GM18502 (cell line): Measurements from ENCODE around the gene PRKAR1B.

Experiments used
- ATAC-seq: cut with Tn5 transposase; IDR thresholded peaks from one replicate; pipeline ENCODE4 v1.9.1; 2021; ENCODE audit warnings: mild to moderate bottlenecking; ENCODE audit not compliant: unreplicated experiment, poor library complexity

PRKAR1B gene

DNA sequence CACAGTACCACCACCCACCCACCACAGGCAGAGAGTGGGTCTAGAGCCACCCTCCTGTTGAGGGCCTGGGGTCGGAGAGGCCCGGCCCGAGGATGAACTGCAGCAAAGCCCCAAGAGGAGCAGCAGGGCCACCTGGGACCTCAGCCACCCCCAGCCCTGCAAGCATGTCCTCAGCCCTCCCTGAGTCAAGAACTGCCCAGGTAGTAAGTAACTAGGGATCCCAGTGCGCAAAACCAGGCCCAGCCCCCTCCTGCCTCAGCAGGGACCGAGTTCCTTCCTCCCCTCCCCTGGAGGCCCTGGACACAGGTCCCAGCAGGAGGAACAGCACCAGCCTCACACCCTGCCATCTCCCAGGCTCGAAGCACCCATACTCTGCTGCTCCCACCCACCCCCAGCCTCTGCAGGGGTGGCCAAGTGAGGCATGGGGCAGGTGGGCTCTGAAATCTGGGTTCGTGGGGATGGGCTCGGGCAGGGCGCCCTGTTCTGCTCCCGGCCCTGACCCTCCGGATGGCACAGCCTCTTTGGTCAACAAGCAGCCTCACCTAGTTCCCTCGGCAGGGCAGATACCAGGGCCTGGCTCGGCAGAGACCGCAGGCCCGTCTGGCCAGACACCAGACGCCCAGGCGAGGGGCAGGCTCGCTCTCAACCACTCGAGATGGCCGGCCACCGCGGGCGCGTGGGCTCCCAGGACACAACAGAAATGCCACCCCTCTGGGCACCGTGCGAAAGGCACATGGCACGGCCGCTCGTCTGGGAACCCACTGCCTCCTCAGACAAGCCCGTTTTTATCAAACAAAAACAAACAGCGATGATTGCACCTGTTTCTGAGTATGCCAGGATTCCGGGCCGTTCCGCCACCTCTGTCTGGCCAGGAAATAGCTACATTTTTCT is 222.6 kb downstream of the PRKAR1B start:
- no peak for ATAC-seq

DNA sequence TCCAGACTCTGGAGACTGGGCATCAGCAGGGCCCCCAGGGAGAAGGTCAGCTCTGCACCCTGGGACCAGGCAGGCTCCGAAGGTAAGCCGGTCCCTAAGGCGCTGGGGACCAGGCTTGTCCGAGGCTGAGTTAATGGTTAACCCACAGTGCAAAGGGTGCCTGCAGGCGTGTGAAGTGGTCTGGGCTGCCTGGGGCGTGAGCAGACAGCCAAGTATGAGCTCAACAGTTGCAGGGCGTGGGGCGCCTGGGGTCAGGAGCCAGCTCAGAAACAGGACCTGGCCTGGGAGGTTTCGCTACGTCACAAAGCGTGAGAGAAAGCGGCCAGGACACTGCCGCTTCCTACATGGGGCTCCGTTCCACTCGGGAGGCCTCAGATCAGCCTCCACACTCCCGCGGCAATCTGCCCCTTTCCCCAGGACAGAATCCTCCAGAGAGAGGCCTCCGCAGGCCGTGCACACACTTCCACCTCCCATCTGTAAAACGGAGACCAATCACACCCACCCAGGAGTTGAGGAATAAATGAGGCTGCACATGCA is 223.4 kb downstream of the PRKAR1B start:
- no peak for ATAC-seq

DNA sequence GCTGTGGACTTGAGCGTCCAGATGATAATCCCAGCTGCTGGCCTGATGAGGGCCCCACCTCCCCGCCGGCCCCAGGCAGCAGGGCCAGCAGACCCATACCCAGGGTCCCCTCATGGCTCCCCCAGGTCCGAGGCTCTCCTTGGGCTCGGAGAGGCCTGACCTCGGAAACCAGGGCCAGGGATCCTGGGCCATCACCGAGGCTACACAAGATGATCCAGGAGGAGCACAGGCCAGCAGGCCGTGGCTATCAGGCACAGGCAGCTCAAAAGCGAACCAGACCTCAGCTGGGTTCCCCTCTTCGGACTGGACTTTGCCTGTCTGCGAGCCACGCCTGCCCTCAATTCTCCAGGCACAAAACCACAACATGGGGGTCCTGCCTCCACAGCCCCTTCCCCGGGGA is 224.8 kb downstream of the PRKAR1B start:
- no peak for ATAC-seq

DNA sequence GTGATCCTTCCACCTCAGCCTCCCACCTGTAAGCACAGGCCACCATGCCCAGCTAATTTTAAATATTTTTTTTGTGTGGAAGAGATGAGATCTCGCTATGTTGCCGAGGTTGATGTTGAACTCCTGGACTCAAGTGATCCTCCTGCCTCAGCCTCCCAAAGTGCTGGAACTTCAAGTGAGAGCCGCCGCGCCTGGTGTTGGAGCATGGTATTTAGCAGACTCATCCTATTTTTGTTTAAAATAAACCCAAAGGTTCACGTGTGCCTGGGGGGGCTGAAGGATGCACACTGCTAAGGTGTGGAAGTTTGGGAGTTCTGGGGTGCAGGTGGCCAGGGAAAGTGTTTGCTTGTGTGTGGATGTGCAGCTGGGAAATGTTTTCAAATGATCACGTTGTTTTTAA is 225.6 kb downstream of the PRKAR1B start:
- no peak for ATAC-seq

DNA sequence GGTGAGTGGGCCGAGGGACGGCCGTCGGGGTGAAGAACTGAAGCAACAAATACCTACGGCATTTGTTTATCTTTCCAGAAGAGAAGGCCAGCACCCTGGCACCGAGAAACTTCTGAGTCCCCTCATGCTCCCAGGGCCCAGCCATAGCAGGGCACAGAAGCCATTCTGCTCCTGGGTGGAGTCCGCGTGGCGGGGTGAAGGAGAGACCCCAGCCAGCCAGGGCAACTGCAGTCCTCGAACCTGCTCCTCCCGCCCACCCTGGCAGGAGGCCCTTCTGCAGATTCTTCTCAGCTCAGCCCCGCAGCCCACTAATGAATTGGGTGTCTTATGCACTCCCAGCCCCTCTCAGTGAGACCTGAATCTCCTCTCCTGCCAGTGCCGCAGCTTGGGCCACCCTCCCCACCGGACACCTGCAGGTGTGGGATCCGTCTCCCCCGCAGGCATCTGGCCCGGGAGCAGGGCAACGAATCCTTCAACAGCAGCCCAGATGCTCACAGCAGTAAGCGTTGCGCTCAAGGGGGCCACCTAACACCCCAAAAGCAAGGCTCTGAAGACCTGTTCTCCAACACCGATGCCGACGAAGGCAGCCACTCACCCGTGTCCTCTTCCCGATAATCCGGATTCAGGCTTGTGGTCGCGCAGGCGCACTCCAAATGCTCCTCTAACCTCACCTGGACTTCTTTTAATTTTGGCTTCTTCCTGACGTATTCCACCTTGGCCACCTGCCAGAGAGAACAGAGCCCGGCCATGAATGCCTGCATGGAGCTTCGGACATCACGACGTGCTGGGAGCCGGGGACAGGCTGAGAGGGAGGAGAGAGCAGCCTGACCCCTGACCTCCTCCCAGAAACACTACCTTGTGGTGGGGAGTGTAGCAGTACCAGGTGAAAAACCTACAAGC is 226.3 kb downstream of the PRKAR1B start:
- no peak for ATAC-seq

DNA sequence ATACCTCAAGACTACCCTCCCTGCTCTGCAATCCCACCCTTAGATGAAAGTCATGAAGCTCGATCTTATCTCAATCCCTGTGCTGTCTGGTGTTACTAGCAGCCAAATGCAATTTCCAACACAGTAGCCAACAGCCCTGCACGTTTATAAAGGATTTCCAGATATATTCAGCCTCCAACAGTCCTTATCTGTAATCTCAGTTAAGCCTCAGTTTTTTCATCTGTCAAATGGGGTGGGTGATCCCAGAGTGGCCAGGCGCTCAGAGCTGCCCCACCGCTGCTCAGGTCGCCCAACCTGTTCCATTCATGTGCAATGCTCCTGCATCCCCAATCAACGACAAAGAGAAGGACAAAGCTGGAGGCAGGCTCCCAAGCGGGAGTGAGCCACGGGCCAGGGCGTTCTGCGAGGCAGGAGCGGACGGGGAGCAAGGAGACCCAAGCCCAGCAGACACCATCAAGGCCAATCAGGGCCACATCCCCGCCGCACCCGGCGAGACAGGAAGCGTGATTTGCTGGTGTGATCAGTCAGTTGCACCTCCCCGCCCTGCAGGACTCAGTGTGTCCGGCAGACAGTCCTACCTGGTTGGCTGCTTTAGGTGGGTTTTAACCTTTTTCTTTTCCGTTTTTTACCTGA is 227.1 kb downstream of the PRKAR1B start:
- no peak for ATAC-seq
